HG03139 (cell line): ENCODE measurements around the gene TMCC1.

Source experiments
- ATAC-seq: cut with Tn5 transposase; IDR thresholded peaks from one replicate; pipeline ENCODE4 v1.9.1; 2021; ENCODE audit not compliant: unreplicated experiment

The TMCC1 gene

DNA sequence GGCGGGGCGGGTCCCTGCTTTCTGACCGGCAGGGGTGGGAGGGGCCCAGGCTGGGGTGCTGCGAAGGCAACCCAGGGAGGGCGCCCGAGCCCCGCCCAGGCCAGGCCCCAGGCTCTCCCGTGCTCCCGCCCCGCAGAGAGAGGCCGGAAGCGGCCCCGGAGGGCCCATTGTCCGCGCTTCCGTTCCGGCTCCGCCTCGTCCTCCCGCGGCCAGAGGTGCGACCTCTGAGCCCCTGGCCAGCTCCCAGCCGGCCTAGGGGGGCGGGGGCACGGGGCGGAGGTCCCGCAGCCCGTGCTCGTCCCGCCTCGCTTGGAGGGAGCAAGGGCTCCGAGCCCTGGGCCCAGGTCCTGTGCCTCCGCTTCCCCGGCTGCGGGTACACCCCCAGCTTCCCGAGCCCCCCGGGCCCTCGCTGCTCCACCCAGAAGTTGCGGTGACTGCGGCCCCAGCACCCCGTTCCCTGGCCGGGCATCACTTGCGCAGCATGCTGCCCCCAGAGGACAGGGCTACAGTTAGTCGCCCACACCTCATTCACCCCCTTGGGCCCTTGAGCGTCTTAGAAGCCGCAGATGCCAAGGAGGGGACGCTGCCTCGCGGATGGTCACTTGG, 266.7 kb downstream of the TMCC1 start:
- peak; percentile 91 for ATAC-seq

- ATAC-seq, result no peak
Observed at GRCh38 chr3:129625072-129625874, 268.2 kb downstream of the TMCC1 start.

GRCh38 chr3:129624347-129625071, 269.0 kb downstream of the TMCC1 start:
- no peak for ATAC-seq

GRCh38 chr3:129623447-129624118, 269.9 kb downstream of the TMCC1 start:
- ATAC-seq, result no peak

DNA sequence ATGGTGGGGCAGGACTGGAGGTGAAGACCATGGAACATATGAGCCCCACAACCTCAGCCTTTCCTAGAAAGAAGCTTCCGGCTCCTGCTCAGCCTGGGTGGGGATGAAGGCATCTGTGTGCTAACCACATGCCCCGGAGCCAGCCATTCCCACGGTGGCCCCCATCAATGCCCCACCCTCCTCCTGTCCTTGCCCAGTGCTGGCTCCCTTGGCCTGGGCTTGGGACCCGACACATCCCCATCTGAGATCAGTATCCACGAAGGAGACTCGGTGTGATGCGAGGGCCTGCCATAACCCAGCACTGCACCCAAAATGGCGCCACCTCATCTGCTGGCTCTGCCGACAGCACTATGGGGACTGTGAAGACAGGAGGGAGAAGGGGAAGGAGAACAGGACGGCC, 270.6 kb downstream of the TMCC1 start:
- no peak for ATAC-seq

- ATAC-seq, result no peak
Observed at GRCh38 chr3:129622226-129622874, 271.2 kb downstream of the TMCC1 start.

GRCh38 chr3:129621626-129622225, 271.8 kb downstream of the TMCC1 start:
- no peak for ATAC-seq

GRCh38 chr3:129620828-129621559, 272.5 kb downstream of the TMCC1 start:
- ATAC-seq, result no peak

DNA sequence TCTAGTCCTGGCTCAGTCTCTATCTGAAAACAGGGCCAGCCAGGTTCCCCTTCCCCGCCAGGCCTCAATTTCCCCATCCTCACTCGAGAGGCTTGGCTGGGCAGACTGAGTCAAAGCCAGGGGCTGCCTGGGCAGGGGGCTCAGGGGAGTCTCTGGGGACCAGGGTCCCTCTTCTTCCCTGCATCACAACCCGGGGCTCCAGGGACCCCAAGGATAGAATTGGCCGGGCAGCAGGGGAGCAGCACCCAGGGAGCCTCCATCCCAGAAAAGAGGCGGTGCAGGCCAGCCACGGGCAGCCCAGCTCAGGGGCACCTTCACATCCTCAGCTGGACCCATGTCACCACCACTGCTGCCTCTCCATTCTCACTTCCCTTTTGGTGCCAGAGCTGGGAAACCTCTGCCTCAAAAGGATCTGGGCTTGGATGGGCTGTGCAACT, 273.8 kb downstream of the TMCC1 start:
- no peak for ATAC-seq

DNA sequence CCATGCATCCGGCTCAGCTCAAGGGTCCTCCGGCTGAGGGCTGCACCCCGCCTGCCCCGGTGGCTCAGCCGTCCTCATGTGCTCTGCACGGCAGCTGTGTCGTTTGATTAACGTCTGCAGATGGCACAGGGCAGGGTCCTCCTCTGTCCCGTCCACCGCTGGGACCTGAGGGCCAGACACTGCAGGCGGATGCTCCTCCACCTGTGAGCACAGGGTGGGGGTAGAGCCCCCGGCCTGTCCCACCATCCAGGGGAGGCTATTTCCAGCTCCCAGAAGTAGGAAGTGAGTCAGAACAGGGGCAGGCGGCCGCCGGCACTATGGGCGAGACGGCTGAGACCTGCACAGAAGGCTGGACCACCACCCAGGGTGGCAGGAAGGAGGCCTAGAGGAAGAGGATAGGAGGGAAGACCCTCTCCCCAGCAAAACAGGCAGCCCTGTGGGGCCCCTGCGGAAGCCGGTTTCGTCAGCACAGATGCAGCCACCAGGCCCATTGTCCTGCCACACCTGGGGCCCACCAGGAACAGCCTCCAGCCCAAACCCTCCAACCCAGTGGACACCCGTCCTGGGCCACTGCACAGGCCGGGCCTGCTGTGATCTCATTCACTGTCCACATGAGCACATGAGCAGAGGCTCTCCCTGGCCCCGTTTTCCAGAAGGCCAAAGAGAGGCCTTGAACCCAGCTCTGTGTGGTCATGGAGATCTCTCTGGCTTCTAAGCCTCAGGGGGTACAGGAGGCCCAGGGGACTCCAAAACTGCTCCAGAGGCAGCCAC, 274.4 kb downstream of the TMCC1 start:
- ATAC-seq, result no peak

GRCh38 chr3:129618186-129618820, 275.2 kb downstream of the TMCC1 start:
- no peak for ATAC-seq

GRCh38 chr3:129617381-129618185, 275.9 kb downstream of the TMCC1 start:
- ATAC-seq, result no peak

- no peak for ATAC-seq
Observed at GRCh38 chr3:129616713-129617112, 276.8 kb downstream of the TMCC1 start.

GRCh38 chr3:129616291-129616690, 277.2 kb downstream of the TMCC1 start:
- ATAC-seq, result no peak

- ATAC-seq, result no peak
Observed at GRCh38 chr3:129615751-129616281, 277.7 kb downstream of the TMCC1 start.

- ATAC-seq, result no peak
Observed at GRCh38 chr3:129614927-129615363, 278.6 kb downstream of the TMCC1 start.

- no peak for ATAC-seq
Observed at GRCh38 chr3:129614435-129614834, 279.1 kb downstream of the TMCC1 start.
